LHCN-M2 (cell line): ENCODE results near the gene SPRTN. TPM values are rescaled to one million over a fixed set of nuclear protein-coding genes. Genes with fewer than 3 reads are reported as not detected.
A peak's percentile ranks its signal among the peaks of the same experiment; 100 is the strongest.

ENCODE experiments used
- DNase-seq: peaks from one replicate; pipeline ENCODE4 v3.0.0-alpha.2; 2012; ENCODE audit warnings: low read depth
- polyA plus RNA-seq: library from polyadenylated mRNA; unstranded; fragments of >200 nt; gene quantifications from one replicate; pipeline ENCODE4 v1.2.1, GENCODE V29; 2012; ENCODE audit warnings: missing spikeins
- total RNA-seq: library from RNA; depleted of rRNA; stranded (reverse); fragments of >200 nt; gene quantifications from 2 replicates; pipeline ENCODE4 v1.2.3, GENCODE V29; 2014; rRNA removed

SPRTN gene
- total RNA-seq: 17.2 and 17.6 TPM in 2 replicates
- 4.2 TPM for polyA plus RNA-seq

GRCh38 chr1:231338270-231339128 lies at the start of gene SPRTN:
Gene SPRTN (plus strand): TSS chr1:231338293. CDS start chr1:231338384, 91 bp downstream.
- DNase-seq: peak; percentile 11

- DNase-seq: no peak
Observed at GRCh38 chr1:231295938-231296337, 42.2 kb upstream of the SPRTN start.

- no peak for DNase-seq
Observed at GRCh38 chr1:231301990-231302389, 36.1 kb upstream of the SPRTN start.

- no peak for DNase-seq
Observed at GRCh38 chr1:231310391-231310934, 27.6 kb upstream of the SPRTN start.

- DNase-seq: no peak
Observed at GRCh38 chr1:231311720-231312431, 26.2 kb upstream of the SPRTN start.

GRCh38 chr1:231312432-231312788 lies 25.7 kb upstream of the SPRTN start:
- DNase-seq: no peak

- no peak for DNase-seq
Observed at GRCh38 chr1:231313661-231314060, 24.4 kb upstream of the SPRTN start.

GRCh38 chr1:231315887-231316286 lies 22.2 kb upstream of the SPRTN start:
- DNase-seq: peak; percentile 15

GRCh38 chr1:231317306-231318014 lies 20.6 kb upstream of the SPRTN start:
- DNase-seq: no peak

- no peak for DNase-seq
Observed at GRCh38 chr1:231318015-231318355, 20.1 kb upstream of the SPRTN start.

GRCh38 chr1:231318568-231318967 lies 19.5 kb upstream of the SPRTN start:
- no peak for DNase-seq

- no peak for DNase-seq
Observed at GRCh38 chr1:231319080-231319479, 19.0 kb upstream of the SPRTN start.

- DNase-seq: no peak
Observed at GRCh38 chr1:231322880-231323530, 15.1 kb upstream of the SPRTN start.

- no peak for DNase-seq
Observed at GRCh38 chr1:231324660-231325059, 13.4 kb upstream of the SPRTN start.

GRCh38 chr1:231326248-231326647 lies 11.8 kb upstream of the SPRTN start:
- no peak for DNase-seq

GRCh38 chr1:231327617-231328016 lies 10.5 kb upstream of the SPRTN start:
- no peak for DNase-seq

GRCh38 chr1:231329483-231329882 lies 8.6 kb upstream of the SPRTN start:
- DNase-seq: no peak

GRCh38 chr1:231332761-231333160 lies 5.3 kb upstream of the SPRTN start:
- no peak for DNase-seq

- no peak for DNase-seq
Observed at GRCh38 chr1:231334079-231334666, 3.9 kb upstream of the SPRTN start.

- no peak for DNase-seq
Observed at GRCh38 chr1:231334952-231335351, 3.1 kb upstream of the SPRTN start.
